KG1 (cell line): ENCODE measurements around the gene CD19.
"Not testable (repeated sequence)": the region's sequence is repeated elsewhere in the genome, so short reads cannot be mapped to it uniquely, and the experiment has no call there.

Experiments
- DNase-seq: peaks from one replicate; lab custom pipeline; 2025; lab: John Stamatoyannopoulos, UW

CD19 gene

DNA sequence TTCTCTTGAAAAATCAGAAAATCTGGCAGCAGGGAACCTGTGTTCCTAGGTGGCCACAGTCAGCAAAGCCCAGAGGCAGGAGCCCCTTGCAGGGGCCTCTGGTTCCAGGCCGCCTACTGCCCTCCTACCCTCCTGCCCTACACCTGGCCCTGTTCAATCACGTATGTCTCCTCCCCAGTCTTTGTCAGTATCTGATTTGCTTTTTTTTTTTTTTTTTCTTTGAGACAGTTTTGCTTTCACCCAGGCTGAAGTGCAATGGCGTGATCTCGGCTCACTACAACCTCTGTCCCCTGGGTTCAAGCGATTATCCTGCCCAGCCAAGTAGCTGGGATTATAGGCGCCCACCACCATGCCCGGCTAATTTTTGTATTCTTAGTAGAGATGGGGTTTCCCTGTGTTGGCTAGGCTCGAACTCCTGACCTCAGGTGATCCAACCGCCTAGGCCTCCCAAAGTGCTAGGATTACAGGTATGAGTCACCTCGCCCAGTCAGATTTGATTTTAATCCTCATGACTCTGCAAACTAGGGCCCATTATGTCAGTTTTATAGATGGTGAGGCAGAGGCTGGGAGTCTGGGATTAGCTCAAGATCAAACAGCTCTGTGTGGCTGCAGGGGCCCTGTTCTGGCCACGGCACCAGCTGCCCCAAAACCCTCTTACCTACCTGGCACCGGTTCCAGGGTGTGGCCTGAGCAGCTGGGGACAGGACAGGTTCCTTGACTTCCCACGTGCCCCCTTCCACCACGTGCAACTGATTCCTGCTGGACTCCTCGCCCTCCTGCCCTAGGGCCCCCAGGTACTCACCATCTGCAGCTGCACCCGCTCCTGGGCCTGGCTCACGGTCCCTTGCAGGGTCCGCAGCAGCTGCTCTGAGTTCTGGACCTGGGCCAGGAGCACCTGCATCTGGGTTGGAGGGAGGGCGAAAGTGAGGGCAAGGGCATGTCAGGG is 21.4 kb upstream of the CD19 start:
- DNase-seq = no peak

- no peak for DNase-seq
Measured at GRCh38 chr16:28912558-28912957, 19.2 kb upstream of the CD19 start.

GRCh38 chr16:28913946-28914724 is 17.6 kb upstream of the CD19 start:
- no peak for DNase-seq

- no peak for DNase-seq
Measured at GRCh38 chr16:28915181-28915580, 16.6 kb upstream of the CD19 start.

GRCh38 chr16:28917095-28917494 is 14.7 kb upstream of the CD19 start:
- no peak for DNase-seq

- no peak for DNase-seq
Measured at GRCh38 chr16:28918698-28919097, 13.1 kb upstream of the CD19 start.

- no peak for DNase-seq
Measured at GRCh38 chr16:28923231-28923587, 8.6 kb upstream of the CD19 start.

- DNase-seq = no peak
Measured at GRCh38 chr16:28923652-28924398, 7.9 kb upstream of the CD19 start.

DNA sequence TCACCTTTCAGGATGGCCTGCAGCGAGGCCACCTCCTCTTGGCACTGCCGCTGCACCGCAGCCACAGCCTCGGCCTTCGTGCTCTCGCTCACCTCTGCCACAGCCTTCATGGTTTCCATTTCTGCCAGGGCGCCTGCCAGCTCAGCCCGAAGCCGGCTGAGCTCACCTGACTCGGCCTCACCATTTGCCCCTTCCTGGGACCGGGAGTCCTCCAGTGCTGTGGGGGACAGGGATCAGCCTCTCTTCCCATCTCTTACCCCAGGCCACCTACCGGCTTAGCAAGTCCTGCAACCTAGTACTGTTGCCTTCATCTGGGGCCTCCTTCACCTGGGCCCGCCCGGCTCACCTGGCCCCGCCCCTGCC is 7.4 kb upstream of the CD19 start:
- DNase-seq = no peak

DNA sequence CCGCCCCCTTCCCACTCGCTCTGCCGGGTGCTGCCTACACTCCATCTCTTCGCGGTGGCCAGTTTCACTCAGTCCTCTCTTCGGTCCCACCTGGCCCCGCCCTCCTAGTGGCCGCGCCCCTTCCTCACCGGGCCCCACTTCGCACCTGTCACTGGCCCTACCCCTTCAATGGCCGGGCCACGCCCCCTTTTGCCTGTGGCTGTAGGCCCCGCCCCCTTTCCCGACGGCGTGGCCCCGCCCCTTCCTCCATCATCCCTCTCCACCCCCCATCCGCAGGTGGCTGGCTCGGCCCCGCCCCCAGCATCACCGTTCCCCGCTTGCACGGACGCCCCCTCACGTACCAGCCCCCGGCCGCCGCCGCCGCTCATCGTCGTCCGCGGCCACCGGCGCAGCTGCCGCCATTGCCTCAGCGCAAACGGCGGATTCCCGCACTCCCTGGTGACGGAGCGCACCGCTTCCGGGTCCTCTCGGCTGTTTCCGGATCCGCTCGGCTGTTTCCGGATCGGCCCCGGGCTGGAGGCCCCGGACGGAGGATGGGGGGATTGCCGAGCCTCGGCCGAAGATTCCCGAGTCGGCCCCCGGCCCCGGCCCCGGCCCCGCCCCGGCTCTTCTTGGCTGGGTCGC is 6.9 kb upstream of the CD19 start, which contains the start of gene RABEP2:
Gene RABEP2, minus strand, starts transcription at position 477 of the 624 bp plus-strand sequence. Its CDS starts 75 bp downstream, at position 402.
- peak; percentile 86 for DNase-seq

- DNase-seq = peak; percentile 71
Measured at GRCh38 chr16:28925386-28926228, 6.2 kb upstream of the CD19 start.

DNA sequence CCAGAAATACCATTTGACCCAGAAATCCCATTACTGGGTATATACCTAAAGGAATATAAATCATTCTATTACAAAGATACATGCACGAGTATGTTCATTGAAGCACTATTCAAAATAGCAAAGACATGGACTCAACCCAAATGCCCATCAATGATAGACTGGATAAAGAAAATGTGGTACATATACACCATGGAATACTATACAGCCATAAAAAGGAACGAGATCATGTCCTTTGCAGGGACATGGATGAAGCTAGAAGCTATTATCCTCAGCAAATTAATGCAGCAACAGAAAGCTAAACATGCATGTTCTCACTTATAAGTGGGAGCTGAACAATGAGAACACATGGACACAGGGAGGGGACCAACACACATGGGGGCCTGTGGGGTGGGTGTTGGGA is 5.5 kb upstream of the CD19 start:
- DNase-seq = not testable (repeated sequence)

GRCh38 chr16:28927815-28928214 is 4.0 kb upstream of the CD19 start:
- no peak for DNase-seq

DNA sequence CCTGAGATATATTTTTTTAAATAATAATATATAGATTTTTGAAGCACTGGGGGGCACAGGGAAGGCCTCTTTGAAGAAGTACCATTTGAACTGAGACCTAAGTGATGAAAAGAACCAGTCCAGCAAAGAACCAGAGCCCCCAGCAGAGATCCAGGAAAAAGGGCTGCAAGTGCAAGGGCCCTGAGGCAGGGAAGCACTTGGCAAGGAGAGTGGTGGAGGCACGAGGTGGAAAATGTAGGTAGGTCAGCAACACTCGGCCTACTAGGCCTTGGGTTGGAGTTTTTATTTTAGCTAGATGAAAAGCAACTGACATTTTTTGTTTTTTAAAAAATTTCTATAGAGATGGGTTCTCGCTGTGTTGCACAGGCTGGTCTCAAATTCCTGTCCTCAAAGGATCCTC is 1.6 kb upstream of the CD19 start:
- no peak for DNase-seq

GRCh38 chr16:28930652-28931051 is 1.1 kb upstream of the CD19 start:
- DNase-seq = no peak

DNA sequence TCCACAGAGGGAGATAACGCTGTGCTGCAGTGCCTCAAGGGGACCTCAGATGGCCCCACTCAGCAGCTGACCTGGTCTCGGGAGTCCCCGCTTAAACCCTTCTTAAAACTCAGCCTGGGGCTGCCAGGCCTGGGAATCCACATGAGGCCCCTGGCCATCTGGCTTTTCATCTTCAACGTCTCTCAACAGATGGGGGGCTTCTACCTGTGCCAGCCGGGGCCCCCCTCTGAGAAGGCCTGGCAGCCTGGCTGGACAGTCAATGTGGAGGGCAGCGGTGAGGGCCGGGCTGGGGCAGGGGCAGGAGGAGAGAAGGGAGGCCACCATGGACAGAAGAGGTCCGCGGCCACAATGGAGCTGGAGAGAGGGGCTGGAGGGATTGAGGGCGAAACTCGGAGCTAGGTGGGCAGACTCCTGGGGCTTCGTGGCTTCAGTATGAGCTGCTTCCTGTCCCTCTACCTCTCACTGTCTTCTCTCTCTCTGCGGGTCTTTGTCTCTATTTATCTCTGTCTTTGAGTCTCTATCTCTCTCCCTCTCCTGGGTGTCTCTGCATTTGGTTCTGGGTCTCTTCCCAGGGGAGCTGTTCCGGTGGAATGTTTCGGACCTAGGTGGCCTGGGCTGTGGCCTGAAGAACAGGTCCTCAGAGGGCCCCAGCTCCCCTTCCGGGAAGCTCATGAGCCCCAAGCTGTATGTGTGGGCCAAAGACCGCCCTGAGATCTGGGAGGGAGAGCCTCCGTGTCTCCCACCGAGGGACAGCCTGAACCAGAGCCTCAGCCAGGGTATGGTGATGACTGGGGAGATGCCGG is 769 bp downstream of the CD19 start:
- no peak for DNase-seq

- no peak for DNase-seq
Measured at GRCh38 chr16:28933171-28933570, 1.4 kb downstream of the CD19 start.

GRCh38 chr16:28935346-28935745 is 3.6 kb downstream of the CD19 start:
- DNase-seq = no peak

GRCh38 chr16:28935924-28936783 is 4.4 kb downstream of the CD19 start:
- DNase-seq = no peak
